Esophagus mucosa (tissue), 1 donor: Measurements from ENCODE around the gene KDM2A. TPM values are rescaled to one million over a fixed set of nuclear protein-coding genes. Genes with fewer than 3 reads are reported as not detected.

Experiments
- ATAC-seq: fragments of 200-7000 bp; cut with Tn5 transposase; one replicate; pipeline ENCODE4 v1.9.1; 2020
- total RNA-seq: library from RNA; stranded (reverse); gene quantifications from one replicate; pipeline ENCODE4 v1.2.4, GENCODE V29; 2023
- donor health status: DM: yes; HTN: yes; CAD: no.

KDM2A gene
- total RNA-seq, 1 donor from 2014 or later = 67.2 TPM

DNA sequence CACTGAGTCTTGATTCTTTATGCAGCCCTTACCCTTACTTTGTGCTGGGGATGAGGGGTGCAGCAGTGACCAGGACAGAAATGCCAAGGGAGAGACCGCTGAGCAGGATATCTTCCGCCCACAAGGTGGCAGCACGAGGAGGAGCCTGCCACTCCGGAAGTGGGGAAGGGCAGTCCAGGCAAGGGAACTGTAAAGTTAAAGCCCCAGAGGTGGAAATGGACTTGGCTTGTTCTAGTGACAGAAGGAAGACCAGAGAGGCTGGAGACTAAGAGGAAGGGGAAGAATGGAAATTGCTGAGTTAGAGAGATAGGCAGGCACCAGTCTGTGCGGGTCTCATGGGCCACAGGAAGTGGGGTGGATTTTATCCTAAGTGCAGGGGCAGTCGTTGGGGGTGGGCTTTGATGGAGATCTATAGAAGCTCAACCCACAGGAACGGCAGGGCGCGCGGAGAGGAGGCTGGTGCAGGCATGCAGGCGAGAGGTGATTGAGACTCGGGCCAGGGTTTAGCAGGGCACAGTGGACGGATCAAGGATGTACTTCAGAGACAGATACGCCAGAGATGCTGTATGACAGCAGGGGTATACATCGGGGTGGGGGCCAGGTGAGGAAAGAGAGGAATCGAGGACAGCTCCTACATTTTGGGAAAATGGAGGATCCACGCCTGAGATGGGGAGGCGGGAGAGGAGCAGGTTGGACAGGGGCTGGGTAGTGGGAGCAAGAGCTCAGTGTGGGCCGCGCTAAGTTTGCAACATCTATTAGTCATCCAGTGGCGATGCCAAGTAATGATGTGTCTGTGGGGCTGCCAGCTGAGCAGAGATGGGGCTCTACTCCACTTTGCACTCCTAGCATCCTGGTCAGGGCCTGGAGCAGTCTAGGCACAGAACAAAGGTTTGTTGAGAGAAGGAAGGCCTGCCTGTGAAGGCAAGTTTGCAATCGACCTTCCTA is 143.9 kb downstream of the KDM2A start:
- peak; percentile 67 for ATAC-seq

DNA sequence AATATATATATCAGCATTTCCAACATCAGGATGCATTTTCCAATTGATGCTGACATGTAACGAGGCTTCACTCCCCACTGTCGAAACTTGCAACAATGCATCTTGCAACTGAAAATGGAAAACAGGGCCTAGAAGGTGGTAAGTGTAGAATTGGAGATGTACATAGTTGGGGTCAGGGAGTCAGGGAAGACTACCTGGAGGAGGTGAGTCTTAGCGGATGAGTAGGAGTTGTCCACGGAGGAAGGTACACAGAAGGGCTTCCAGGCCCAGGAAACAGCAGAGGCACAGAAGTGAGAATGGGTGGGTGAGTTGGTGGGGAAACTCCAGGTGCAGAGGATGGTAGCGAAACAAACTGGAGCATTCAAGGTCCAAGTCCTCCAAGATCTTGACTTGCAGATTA is 145.2 kb downstream of the KDM2A start:
- no peak for ATAC-seq

DNA sequence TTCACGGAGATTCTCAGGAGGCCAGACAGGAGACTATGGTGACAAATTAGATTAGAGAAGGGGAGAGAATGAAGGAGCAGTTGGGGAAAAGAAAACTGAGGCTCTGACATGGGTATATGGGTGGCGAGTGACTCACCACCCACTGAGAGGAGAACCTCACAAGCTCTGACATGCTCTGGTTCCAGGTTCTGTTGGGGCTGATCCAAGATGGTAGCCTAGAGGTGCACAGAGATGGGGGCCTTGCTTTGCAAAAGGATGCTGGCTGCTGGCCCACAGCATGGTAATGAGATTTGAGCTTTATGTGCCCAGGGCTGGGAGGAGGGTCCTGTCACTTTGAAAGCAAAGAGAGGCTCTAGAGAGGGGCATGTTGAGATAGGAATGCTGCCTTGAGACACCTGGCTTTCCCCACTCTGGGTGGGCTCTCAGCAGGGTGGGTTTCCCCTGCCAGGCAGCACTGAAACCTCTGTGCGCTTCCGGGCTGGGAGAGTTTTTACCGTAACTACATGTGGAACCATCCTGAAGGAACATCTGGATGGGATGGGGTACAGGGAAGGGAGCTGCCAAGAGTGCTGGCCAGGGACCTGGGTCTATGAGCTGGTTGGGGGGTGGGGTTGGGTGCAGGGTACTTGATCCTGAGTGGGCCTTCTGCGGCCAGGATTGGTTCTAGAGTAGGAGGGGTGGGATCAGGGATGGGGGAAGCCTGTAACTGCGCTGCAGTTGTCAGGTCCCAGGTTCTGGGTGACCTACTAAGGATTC is 146.0 kb downstream of the KDM2A start:
- peak; percentile 35 for ATAC-seq

DNA sequence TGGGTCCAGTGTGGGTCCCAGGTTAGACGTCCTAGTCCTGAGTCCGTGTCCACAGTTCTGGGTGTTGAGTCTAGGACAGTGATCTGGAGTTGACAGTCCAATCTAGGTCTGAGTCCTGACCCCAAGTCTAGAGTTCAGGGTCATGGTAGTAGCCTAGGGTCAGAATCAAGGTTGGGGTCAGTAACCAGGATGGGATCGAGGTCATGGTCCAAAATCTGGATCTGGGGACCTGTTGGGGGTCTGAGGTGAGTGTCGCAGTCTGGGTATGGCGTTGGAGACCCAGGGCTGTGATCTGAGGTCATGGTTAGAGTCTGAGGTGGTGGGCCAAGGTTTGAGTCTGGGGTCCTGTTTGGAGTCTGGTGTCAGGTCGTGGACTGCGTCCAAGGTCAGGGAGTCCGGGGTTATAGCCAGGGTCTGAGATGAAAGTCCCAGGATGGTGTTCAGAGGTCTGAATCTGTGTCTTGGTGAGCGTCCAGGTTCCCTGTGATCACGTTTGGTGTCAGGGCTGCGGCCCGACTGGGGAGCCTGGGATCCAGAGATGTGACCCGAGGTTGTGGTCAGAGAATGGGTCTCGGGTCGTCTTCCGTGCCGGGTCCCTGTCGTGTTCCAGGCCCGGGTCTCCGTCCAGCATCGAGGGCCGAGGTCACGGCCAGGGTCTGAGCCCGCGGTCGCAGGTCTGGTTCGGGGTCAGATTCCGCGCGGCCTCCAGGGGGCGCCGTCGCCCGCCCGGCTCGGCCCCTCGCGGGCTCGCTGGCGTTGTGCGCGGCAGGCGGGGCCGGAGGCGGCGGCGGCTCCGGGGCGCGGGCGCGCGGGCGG is 146.8 kb downstream of the KDM2A start:
- ATAC-seq = peak; percentile 20

DNA sequence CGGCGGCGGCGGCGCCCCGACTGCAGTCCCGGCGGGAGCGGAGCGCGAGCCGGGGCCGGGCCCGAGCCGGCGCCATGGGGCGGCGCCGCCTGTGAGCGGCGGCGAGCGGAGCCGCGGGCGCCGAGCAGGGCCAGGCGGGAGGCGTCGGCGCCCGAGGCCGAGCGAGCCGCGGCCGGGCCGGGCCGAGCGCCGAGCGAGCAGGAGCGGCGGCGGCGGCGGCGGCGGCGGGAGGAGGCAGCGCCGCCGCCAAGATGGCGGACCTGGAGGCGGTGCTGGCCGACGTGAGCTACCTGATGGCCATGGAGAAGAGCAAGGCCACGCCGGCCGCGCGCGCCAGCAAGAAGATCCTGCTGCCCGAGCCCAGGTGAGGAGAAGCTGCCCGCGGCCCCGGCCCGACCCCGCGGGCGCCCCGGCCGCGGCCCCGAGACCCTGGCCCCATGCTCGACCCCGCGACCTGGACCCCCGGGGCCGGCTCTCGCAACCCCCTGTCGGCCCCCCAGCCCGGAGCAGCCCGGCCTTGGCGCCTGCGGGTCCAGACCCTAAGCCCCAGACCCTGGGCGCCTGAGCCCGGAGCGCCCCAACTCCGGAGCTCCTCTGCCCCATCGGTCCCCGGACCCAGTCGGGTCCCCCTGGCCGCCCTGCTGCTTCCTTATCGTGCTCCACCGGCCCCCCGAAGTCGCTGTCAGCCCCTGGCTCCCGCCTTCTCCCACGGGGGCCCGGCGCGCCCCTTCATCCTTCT is 147.6 kb downstream of the KDM2A start, which contains the start of gene GRK2:
TSS of gene GRK2 (plus strand) at position 25 of the 739 bp plus-strand sequence. CDS start at position 252, 227 bp downstream.
- no peak for ATAC-seq

DNA sequence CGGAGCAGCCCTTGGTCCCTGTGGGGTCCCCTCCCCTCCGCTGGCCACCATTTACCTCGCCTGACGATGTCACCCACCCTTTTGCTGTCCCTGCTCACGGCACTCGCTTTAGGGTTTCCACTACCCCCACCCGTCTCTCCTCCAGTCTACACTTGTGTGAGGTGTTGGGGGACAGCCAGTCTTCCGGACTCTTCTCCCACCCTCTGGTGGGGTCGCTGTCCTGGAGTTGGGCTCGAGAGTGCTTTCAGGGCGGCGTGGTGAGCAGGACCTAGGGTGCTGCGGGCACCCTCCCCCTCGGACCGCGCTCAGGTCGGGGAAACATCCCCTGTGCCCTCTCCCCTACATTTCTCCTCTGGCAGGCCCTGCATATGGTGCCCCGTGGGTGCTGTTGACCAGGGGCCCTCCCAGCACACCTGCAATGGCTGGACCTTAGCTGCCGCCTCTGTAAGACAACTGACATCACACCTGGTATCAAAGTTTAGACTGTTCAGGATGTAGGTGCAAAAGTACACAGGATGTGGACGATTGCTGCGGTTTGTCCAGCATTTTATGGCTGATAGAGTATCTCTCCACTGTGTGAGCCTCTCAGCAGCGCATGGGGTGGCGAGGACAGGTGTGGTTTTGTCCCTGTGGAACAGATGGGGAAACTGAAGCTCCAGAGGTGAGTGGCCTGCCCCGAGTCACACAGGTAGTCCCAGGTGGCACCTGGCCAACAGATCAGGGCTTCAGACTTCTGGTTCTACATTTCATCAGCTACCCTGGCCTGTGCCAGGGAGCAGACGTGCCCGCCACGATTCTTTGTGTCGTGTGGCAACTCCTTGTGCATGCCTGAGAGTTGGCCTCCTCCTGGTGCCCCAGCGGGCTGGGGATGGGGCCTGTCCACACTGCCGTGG is 148.4 kb downstream of the KDM2A start:
- ATAC-seq = peak; percentile 22

DNA sequence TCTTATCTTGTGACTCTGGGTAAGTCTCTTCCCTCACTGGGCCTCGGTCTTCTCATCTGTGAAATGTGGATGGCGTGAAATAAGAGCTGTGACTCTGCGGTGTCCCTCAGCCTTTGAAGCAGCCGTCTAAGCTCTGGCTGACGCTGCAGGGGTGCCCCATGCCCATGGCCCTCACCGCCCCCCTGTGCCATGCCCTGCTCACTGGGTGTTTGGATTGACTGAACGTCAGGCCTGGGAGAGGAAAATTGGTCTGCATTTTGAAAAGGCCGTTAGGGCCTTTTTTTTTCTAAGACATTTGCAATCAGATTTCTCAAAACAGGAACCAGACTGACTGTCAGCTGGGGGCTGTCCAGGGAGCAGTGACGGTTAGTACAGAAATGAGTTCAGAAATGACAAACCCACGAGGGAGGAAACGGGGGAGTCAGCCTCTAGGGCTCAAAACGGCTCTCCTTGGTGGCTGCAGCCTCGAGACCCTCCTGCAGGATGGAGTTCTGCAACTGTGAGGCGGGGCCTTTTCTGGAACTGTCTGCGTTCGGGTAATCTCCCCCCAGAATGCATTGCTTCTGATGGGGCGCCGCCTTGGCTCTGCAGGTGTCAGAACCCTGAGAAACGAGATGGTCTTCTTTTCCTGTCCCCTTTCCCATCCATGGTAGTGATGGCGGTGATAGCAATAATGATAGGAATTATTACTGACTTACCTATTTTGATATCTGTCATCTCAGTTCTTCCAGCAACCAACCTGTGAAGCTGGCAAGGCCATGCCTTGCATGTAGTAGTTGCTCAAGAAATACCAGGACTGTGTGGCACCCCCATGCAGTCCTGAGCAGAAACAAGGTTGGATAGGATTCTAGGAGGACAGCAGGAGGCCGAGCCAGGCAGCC is 149.3 kb downstream of the KDM2A start:
- no peak for ATAC-seq

DNA sequence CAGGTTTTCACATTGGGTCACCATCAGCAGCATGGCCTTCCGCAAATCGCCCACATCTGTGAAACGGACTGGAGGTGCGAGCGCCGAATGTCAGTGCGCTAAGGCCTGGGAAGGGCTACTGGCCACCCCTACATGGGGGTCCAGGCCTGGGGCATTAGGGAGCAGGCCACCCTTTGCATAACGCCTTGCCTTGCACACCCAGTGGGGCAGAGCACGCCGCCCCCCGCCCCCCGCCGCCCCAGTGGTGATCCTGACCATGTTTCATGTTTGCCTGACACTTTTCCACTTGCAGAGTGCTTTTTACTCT is 149.9 kb downstream of the KDM2A start:
- ATAC-seq = no peak

DNA sequence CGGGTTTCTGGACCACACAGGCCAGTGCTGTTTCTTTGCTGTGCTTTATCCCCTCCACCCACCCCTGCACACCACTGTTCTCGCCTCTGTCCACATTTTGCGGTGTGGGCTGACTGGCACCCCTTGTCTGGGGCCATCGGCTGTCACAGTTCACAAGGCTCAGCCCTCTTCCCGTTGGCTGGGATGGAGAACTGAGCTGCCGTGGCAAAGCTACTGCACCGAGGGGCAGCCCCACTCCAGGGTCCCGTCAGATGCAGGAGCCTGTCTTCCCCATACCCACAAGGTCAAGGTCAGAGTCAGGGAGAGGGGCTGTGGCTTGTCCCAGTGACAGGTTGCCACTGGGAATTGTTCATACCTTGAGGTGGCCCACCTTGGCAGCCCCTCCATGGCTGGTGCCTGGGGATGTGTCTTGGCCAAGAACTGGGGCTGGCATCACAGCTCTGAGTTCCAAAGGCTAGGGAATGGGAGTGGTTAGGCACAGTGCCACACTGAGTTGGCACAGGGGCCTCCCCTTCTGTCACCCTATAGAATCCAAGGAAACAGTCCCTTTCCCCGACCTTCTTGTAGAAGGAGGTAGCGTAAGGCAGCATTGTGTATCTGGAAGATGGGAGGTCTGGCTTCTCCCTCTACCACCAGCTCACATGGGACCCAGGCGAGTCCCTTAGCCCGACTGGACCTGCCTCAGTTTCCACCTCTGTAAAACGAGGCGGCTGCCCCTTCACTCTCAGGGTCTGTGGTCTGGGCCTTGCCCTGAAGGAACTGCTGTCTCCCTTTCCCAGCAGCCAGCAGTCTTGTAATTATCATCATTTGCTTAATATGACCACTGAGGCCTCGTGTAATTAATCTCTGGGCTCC is 150.6 kb downstream of the KDM2A start:
- ATAC-seq = peak; percentile 20

DNA sequence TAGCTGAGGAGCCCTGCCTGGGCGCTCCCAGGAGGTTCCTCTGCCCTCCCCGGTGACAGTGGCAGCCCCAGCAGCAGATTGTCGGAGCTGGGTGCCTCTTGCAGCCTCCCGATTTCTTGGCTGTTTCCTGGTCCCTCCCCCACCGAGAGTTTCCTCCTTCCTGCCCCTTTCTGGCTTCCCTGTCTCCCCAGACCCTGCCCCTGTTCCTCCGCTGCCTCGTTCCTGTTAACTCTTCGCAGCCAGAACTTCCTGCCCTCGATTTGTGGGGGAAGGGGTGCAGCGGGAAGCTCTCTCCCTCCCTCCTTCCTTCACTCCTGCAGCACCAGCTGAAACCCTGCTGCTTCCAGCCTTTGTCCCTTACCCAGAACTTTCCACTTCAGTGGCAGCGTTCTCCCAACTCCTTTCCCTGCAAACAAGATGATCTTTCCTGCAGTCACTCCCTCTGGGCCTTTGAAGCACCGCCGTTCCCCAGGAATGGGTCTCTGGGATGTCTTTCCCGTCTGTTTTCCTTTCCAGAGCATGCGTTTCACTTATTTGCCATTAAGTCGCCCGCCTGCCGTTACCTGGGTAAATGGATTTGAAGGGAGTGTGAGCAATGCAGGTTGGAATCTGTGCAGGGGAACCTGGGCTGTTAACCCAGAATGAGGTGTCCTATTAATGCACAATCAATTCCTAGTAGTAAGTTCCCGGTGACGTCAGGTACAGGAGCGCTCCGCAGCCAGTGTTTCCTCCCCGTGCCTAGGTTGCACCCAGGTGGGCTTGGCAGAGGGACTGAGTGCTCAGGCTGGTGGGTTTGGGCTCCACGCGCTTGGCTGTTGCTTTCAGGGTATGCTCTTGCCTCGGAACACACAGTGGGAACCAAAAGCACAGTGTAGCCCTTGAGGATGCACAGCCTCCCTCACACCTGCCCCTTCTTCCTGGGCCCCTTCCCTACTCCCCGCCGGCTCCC is 151.5 kb downstream of the KDM2A start:
- no peak for ATAC-seq

DNA sequence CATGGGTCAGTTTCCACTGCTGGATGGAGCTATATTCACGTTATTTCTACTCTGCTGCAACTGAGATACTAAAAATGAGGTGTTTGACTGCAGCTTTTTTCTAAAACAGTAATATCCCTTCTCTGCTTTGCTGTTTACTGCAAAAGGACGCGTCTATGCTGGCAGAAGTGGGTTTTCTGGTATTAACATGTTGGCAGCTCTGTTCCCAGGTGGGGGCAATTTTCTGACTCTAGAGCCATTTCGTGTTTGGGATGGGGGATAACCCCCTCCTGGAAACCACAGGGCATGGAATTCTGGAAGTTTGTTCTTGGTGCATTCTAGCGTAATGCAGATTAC is 152.1 kb downstream of the KDM2A start:
- ATAC-seq = no peak

DNA sequence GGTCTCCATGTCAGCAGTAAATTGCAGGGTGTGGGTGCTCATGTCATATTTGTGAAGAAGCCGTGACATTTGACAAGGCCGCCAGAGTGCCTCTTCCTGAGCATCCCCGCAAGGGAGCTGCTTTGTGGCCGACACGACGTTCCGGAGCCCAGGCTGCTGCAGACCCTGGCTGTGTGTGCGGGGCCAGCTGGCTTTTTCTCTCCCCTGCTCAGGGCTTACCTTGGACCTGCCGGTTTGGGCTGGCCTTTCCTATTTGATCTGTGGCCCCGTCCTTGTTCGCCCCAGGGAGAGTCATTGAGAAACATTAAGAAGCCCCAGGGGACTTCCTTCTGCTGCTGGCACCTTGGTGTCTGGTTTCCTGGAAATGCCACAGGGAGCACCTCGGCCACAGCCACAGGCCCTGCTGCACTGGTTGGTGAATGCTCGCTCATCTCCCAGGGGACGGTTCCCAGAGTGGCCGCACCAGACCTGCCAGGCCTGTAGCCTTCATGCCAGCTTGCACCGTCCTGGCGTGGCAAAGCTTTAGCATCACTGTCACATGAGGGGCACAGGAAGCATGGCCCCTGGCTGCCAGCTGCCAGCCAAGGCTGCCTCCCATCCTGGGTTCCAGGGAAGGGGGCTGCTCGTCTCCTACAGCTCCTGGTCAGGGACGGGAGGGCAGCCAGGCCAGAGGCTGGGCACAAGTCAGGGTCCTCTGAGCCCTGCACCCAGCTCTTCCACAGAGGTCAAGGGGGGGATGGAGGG is 152.7 kb downstream of the KDM2A start:
- no peak for ATAC-seq

DNA sequence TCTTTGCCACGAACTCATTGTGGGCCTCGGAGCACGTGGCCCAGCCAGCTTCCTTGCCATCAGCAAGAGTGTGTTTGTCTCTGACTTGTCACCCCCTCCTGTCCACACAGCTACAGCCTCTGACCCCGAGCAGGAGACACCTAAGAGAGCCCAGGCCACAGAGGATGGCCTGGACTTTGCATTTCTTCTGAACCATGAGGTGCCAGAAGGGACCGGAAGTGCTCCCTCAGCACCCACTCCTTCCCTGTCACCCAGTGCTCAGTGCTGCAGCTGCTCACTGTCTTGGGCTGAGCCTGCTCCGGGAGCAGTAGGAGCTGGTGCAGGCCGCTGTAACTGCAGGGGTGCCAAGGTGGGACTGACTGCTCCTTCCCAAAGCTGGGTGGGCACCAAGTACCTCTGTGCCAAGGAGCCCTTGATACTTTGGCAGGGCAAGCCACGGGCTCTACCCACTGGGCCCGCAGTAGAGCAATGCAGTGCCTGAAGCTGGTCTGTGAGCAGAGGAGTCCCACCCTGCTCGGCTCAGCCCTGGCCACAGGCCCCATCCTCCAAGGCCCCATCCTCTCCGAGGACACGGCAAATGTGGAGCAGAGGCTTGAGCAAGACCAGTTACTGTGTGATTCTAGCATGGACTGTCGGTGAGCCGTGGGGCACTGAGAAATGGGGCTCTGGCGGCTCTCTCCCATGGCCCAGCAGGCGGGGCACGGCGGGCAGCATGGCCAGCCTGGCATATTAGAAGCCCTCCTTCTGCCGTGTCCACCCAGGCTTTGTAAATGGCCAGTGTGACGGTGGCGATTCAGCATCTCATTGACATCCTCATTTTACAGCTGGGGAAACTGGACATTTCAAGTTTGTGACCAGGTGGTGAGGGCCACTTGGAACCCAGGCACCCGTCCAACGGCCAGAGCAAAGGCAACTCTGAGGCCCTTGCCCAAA is 153.5 kb downstream of the KDM2A start:
- no peak for ATAC-seq

DNA sequence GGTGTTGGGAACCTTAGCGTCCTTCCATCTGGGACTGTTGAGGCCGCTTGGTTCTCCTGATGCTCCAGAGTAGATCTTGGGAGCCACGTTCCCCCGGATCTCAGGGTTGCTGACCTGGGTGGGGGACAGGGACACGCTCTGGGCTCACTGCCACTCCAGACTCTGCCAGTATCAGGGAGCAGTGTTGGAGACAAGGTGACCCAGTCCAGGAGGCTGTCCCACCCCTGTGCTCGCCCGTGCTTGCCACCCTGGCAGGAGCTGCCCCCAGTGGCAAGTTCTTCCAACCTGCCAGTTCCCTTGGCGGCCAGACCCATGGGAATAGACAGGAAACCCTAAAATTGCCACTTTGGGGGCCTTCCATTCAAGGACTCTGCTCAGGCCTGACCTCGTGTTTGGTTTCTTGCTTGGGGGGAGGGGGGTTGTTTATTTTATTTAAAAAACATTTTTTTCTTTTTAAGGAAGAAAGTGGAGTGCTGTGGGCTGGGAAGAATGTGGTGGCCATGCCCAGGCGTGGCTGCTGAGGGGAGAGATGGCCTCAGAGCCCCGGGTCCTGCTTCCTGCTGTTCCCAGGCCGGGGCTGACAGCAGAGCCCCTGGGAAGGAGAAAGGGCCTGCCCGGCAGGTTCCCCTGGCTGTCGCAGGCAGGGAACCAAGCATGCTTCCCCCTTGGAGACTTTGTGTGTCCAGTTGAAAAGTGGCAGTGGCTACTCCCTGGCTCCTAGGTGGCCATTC is 154.4 kb downstream of the KDM2A start:
- ATAC-seq = no peak
